RKO (cell line): Measurements from ENCODE around the gene ZNF614.
"Not testable (repeated sequence)": the region's sequence is repeated elsewhere in the genome, so short reads cannot be mapped to it uniquely, and the experiment has no call there.

ENCODE experiments used
- DNase-seq: peaks from one replicate; pipeline ENCODE4 v3.0.0-alpha.2; 2016; ENCODE audit warnings: low spot score

ZNF614 gene

DNA sequence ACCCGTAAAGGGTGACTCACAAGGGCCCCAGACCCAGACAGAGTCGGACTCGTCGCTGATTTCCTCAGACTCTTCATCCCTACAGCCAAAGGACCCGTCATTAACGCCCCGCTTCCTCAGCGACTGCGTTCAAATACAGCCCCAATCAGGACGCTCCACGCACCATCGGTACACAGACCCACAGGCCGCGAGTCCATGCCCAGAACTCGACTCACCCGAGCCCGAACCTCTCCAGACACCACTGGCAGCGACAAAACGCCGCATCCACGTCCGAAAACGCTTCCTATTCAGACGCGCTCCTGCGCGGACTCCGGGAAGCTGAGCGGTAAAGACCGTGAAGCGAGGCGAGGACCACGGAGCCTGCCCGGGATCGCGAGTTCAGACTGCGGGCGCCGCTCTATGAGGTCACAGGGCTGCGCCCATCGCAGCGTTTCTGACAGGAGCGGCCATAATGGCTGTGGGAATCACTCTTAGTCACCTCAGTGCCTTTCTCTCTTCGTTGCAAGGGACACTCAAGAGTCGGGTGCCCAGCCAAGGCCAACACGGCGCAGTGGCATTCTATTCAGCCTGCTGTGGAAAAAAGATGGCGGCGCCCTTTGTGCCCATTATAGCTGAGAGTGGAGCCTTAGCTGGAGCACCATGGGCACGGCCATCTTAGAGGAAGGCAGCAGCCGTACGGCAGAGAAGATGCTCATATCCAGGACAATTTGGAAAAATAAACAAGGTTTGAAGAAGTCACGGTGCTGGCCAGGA, at the start of gene ZNF614:
Gene ZNF614, minus strand, starts transcription at position 353 of the 753 bp plus-strand sequence. CDS start 2,634 bp downstream, outside the sequence.
- no peak for DNase-seq

DNA sequence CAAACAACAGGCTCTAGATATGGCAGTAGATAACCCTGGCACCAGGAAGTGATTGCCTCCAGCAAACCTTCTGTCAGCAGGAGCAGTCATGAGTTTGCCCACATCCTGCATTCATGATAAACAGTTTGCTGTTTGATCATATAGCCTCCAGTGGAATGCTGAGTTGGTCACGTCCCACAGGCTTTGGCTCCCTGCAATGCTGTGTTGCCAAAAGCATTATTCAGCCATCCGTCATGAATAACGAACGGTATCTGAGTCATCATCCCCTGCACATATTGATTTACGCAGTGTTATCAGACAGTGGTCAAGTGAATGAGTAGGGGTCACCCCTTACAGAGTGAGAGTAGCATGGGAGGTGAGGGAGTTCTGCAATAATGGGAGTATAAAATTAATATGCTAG, 42.3 kb upstream of the ZNF614 start:
- DNase-seq = peak; percentile 93

DNA sequence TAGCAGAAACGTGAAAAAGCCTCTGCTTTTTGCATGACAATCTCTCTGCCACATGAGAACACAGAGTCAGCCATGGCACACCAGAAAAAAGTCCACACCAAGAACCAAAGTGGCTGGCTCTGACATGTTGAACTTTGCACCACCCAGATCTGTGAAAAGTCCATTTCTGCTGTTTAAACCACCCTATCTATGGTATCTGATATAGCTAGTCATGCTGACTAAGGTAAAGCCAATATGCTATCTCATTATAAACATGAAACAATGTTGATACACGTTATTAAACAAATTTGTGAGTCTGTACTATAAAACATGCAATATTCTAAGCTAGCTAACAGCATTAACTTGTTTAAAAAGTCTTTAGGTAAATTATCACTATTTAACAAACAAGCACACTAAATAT, 41.5 kb upstream of the ZNF614 start:
- DNase-seq = no peak

DNA sequence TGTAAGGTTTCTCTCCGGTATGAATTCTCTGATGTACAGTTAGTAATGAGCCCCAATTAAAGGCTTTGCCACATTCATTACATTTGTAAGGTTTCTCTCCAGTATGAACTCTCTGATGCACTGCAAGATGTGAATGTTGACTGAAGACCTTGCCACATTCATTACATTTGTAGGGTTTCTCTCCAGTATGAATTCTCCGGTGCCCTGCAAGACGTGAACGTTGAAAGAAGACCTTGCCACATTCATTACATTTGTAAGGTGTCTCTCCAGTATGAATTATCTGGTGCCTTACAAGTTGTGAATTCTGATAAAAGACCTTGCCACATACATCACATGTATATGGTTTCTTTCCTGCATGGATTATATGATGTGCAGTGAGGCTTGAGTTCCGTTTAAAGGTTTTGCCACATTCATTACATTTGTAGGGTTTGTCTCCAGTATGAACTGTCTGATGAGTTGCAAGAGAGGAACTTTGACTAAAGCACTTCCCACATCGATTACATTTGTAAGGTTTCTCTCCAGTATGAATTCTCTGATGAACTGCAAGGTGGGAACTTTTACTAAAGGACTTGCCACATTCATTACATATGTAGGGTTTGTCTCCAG, 38.2 kb upstream of the ZNF614 start:
- DNase-seq = no peak

DNA sequence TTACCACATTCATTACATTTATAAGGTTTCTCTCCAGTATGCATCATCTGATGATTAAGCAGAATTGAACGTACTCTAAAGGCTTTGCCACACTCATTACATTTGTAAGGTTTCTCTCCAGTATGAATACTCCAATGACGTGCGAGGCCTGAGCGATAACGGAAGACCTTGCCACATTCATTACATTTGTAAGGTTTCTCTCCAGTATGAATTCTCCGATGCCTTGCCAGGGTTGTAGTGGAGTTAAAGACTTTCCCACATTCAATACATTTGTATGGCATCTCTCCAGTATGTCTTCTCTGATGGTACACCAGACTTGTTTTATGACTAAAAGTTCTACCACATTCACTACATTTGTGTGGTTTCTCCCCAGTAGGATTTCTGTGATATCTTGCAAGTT, 37.2 kb upstream of the ZNF614 start:
- no peak for DNase-seq

DNA sequence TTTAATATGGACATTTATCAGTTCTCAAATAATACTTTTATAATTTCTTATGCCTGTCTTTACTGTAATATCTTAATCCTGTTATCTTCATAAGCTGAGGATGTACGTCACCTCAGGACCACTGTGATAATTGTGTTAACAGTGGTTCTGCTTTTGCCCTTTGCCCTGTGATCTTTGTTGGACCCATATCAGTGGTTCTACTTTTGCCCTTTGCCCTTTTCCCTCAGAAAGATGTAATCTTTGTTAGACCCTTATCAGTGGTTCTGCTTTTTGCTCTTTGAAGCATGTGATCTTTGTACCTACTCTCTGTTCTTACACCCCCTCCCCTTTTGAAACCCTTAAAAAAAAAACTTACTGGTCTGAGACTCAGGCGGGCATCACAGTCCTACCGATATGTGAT, 28.3 kb upstream of the ZNF614 start:
- DNase-seq = not testable (repeated sequence)

DNA sequence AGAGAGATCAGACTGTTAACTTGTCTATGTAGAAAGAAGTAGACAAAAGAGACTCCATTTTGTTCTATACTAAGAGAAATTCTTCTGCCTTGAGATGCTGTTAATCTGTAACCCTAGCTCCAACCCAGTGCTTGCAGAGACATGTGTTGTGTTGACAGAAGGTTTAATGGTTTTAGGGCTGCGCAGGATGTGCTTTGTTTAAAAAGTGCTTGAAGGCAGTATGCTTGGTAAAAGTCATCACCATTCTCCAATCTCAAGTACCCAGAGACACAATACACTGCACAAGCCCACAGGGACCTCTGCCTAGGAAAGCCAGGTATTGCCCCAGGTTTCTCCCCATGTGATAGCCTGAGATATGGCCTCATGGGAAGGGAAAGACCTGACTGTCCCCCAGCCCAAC, 23.6 kb upstream of the ZNF614 start:
- DNase-seq = not testable (repeated sequence)

DNA sequence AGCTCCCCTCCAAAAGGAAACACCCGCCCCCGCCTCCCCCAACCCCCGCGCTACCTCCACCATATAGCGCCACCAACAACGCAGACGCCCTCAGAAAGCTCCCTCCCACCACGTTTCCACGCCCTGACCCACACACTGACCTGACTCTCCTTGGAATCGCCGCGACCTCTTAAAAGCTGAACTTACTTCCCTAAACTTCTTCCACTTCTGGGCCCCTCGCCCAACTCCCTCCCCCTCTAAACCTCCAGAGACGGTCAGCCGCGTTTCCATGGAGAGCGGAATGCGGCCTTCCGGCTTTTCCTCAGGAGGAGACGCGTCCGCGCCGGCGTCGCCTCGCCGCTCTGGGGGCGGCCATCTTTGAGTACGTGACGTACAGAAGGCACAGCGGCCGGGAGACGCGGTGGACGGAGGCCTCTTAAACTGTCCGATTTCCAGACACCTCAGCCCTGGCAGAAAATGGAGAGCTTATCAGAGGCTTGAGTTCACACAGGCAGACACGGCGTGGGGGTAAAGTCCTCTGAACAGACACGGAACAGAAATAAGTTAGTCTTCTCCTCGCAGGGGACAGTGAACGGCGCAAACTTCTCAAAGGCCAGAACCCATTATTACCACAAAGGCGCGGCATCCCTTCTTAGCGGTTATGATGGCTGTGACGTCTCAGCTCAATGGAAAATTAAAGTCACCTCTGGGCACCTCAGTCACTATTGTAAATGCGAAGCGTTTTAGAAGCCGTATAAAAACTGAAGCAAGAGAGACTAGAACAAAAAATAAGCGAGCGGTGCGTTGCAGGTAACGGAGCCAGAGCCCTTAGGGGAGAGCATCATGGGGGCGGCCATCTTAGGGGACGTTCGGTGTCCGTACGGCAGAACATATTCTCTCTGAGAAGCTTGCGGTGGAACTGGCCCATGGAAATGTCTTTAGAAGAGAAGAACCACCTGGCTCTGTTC, 20.6 kb upstream of the ZNF614 start, which contains the start of gene ZNF432:
Gene ZNF432, minus strand, starts transcription at position 284 of the 947 bp plus-strand sequence. CDS start 1,970 bp downstream, outside the sequence.
- peak; percentile 82 for DNase-seq

DNA sequence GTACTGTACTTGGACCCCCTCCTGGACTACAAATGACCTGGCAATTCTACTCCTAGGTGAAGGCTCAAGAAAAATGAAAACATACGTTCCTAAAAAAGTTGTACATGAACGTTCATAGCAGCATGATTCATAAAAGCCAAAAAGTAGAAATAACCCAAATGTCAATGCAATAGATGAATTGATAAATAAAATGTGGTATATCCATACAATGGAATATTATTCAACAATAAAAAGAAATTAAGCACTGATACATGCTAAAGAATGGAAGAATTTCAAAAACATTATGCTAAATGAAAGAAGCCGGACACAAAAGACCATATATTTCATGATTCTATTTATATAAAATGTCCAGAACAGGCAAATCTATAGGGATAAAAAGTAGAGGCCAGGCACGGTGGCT, 11.0 kb upstream of the ZNF614 start:
- DNase-seq = no peak

DNA sequence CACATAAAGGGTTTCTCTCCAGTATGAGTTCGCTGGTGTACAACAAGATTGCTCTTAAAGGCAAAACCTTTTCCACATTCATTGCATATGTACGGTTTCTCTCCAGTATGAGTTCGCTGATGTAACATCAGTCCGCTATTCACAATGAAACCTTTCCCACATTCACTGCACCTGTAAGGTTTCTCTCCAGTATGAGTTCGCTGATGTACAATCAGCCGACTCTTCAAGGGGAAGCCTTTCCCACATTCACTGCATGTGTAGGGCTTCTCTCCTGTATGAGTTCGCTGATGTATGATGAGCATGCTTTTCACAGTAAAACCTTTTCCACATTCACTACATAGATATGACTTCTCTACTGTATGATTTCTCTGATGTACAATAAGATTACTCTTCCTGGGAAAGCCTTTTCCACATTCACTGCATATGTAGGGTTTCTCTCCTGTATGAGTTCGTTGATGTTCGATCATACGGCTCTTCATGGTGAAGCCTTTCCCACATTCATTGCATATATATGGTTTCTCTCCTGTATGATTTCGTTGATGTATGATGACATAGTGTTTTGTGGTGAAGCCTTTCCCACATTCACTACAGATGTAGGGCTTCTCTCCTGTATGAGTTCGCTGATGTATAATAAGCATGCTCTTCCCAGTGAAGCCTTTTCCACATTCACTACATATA, 6.0 kb upstream of the ZNF614 start:
- DNase-seq = no peak

DNA sequence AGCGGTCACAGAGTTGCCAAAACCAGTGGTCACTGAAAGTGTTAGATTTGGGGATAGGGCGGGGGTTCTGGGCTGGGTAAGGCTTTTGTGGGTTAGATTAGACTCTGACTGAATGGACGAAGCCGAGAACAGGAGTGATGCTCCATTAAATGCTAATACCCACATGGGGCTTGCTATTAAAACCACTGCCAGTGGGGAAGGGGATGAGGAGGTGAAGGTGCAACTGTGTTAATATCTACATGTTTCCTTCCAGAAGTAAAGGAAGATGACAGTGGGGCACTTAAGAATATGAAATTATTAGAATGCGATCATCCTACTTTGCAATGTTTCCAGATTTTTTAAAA, 573 bp upstream of the ZNF614 start:
- no peak for DNase-seq

DNA sequence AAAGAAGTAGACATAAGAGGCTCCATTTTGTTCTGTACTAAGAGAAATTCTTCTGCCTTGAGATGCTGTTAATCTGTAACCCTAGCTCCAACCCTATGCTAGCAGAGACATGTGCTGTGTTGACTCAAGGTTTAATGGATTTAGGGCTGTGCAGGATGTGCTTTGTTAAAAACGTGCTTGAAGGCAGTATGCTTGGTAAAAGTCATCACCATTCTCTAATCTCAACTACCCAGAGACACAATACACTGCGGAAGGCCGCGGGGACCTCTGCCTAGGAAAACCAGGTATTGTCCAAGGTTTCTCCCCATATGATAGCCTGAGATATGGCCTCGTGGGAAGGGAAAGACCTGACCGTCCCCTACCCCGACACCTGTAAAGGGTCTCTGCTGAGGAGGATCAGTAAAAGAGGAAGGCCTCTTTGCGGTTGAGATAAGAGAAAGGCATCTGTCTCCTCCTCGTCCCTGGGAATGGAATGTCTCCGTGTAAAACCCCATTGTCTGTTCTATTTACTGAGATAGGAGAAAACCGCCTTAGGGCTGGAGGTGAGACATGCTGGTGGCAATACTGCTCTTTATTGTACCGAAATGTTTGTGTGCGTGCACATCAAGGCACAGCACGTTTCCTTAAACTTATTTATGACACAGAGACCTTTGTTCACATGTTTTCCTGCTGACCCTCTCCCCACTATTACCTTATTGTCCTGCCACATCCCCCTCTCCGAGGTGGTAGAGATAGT, 1.8 kb downstream of the ZNF614 start:
- DNase-seq = not testable (repeated sequence)

DNA sequence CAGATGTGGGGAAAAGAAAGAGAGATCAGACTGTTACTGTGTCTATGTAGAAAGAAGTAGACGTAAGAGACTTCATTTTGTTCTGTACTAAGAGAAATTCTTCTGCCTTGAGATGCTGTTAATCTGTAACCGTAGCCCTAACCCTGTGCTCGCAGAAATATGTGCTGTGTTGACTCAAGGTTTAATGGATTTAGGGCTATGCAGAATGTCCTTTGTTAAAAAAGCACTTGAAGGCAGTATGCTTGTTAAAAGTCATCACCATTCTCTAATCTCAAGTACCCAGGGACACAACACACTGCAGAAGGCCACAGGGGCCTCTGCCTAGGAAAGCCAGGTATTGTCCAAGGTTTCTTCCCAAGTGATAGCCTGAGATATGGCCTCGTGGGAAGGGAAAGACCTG, 3.7 kb downstream of the ZNF614 start:
- DNase-seq = not testable (repeated sequence)

DNA sequence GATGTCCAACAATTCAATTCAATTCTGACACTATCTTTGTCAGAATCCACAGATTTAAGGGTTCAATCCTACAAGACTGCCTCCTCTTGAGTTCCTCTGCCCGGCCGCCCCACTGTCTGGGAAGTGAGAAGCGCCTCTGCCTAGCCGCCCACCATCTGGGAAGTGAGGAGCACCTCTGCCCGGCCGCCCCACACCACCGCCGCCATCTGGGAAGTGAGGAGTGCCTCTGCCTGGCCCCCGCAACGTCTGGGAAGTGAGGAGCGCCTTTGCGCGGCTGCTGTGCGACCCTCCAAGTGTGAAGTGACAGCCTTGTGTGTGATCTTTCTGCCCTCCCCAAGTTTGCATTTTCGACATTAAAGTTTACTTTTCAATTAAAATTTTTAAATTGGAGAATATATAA, 6.0 kb downstream of the ZNF614 start:
- no peak for DNase-seq

DNA sequence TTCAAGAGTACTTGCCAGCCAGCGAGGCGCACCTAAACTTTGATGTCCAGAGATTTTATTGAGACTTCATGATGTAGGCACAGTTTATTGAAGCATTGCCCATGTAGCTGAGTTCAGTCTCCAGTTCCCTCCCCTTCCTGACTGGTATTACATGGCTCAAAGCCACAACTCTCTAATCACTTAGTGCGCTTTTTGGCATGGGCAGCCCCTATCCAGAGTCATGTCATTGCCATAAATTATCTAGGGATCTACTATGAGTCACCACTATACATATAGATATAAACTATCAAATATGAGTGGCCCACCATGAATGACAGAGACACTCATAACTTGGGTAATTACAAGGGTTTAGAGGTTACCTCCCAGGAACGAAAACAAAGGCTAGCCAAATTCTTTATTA, 7.7 kb downstream of the ZNF614 start:
- peak; percentile 47 for DNase-seq

DNA sequence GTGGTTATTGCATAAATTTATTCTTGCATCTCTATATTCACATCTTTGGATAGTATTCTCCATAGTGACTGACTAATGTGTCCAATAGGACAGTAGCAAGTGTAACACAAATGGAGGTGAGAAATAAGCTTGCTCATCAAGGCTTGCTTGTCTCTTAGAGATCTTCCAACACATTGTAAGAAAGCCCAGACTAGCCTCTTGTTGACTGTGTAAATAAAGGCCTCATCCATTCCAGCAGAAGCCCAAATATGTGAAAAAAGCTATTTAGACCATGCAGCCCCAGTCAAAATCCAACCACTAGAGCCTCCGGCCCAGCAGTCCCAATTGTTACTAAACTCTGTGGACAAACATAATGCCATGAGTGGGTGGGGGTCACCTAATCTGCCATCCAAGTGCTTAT, 17.5 kb downstream of the ZNF614 start:
- no peak for DNase-seq

DNA sequence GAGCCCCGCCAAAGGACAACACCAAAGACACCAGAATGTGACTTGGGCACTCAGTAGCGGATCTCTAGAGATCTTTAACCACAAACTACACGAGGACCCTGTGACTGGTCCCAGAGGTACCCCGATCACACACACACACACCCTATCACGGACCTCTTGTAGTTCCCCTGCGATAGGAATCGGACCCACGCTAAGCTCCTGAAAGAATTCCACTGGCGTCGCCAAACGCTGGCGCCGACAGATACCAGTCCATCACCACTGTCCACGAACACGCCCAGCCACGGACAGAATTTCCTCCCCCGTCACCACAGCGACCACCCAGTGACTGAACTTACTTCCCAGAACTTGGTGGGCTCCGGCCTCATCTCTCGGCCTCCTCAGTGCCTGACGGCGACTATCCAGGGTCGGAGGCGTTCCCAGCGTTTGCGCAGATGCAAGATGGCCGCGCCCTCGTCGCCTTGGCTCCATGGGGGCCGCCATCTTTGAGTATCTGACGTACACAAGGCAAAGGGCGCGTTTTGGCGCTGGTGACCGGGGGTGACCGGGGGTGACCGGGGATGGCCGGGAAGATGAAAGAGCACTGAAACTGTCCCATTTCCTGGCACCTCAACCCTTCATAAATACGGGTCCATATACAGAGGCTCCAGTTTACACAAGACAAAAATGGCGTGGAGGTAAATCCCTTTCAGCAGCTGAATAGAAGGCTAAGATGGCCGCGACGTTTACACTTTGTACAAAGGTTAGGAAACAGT, 20.2 kb downstream of the ZNF614 start, which contains the start of gene ZNF615:
Gene ZNF615, minus strand, starts transcription at position 406 of the 752 bp plus-strand sequence. CDS start 4,500 bp downstream, outside the sequence.
- peak; percentile 81 for DNase-seq

DNA sequence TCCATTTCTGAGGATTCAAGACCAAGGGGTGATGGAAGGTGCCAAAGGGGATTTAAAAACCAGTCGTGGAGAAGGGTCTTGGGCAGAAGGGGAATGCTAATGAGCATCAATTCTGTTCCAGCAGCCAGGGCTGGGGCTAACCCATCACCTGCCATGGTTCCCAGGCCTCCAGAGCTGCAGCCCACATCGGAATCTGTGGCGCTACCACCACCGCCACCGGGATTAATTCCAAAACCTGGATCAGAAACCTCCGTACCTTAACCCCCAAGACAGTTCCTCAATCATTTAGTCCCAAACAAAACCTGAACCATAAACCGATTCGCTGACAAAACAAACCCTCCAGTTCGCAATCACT, 20.8 kb downstream of the ZNF614 start:
- no peak for DNase-seq

DNA sequence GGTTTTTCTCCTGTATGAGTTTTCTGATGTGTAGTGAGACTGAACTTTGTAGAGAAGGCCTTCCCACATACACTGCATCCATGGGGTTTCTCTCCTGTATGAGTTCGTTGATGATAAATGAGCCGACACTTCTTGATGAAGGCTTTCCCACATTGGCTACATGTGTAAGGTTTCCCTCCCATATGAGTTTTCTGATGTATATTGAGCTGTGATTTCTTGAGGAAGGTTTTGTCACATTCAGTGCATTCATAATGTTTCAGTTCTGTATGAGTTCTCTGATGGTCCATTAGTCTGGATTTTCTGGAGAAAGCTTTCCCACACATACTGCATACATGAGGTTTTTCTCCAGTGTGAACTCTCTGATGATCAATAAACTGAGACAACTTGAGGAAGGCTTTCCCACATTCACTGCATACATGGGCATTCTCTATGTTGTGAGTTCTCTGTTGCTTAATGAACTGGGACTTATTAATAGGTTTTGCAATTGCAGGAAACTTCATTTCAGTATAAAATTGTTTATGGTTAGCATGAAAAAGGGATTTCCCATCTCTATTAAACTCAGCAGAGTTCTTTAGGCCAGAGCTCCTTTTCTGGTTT, 34.0 kb downstream of the ZNF614 start:
- DNase-seq = no peak

DNA sequence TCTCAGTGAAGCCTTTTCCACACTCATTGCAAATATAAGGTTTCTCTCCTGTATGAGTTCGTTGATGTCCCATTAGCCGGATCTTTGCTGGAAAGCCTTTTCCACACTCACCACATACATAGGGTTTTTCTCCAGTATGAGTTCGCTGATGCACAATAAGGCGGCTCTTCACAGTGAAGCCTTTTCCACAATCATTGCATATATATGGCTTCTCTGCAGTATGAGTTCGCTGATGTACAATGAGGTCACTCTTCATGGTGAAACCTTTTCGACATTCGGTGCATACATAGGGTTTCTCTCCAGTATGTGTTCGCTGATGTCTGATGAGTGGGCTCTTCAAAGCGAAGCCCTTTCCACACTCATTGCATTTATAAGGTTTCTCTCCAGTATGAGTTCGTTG, 34.8 kb downstream of the ZNF614 start:
- no peak for DNase-seq
